ENCODE measurements around the gene NFE2.
A peak's percentile ranks its signal among the peaks of the same experiment; 100 is the strongest.

NFE2 gene

GRCh38 chr12:54280468-54281260, 20.2 kb downstream of the NFE2 start, which contains the start of gene HNRNPA1 (continued):
- TF ChIP-seq REST (tag by site-specific recombination; IDR thresholded peaks at IDR 0.05) = peak; percentile 45
- TF ChIP-seq SP3 (tag by site-specific recombination; IDR thresholded peaks at IDR 0.05) = peak; percentile 78
- peak; percentile 51; the same call in 1 of the 2 replicates for TF ChIP-seq ZNF558 (tag by site-specific recombination; IDR thresholded peaks at IDR 0.05)
- no peak for TF ChIP-seq ZSCAN4 (tag by site-specific recombination; IDR thresholded peaks at IDR 0.05)
- no peak for TF ChIP-seq ZNF184 (tag by site-specific recombination; IDR thresholded peaks at IDR 0.05)
- TF ChIP-seq ZNF777 (tag by site-specific recombination; IDR thresholded peaks at IDR 0.05; ENCODE audit: borderline replicate concordance) = no peak
- TF ChIP-seq ZNF677 (tag by site-specific recombination; IDR thresholded peaks at IDR 0.05) = no peak
- TF ChIP-seq PRDM2 (tag by site-specific recombination; IDR thresholded peaks at IDR 0.05; ENCODE audit: borderline replicate concordance) = no peak
- peak; percentile 83 for TF ChIP-seq ZNF660 (tag by site-specific recombination; IDR thresholded peaks at IDR 0.05)
- peak; percentile 76; the same call in 1 of the 2 replicates for TF ChIP-seq KLF7 (tag by site-specific recombination; IDR thresholded peaks at IDR 0.05; ENCODE audit: borderline replicate concordance)
- TF ChIP-seq ZNF280D (tag by site-specific recombination; IDR thresholded peaks at IDR 0.05) = no peak
- no peak for TF ChIP-seq ZNF433 (tag by site-specific recombination; IDR thresholded peaks at IDR 0.05; ENCODE audit: low read depth)
- no peak for TF ChIP-seq ZNF626 (tag by site-specific recombination; IDR thresholded peaks at IDR 0.05)
- TF ChIP-seq ZNF530 (tag by site-specific recombination; IDR thresholded peaks at IDR 0.05; ENCODE audit: low read depth) = no peak
- TF ChIP-seq SP7 (tag by site-specific recombination; IDR thresholded peaks at IDR 0.05) = peak; percentile 90
- TF ChIP-seq ZBTB20 (tag by site-specific recombination; IDR thresholded peaks at IDR 0.05) = peak; percentile 21; the same call in 1 of the 2 replicates
- TF ChIP-seq ZNF585B (tag by site-specific recombination; IDR thresholded peaks at IDR 0.05) = no peak
- no peak for TF ChIP-seq ZNF138 (tag by site-specific recombination; IDR thresholded peaks at IDR 0.05; ENCODE audit: borderline replicate concordance)
- no peak for TF ChIP-seq ZNF596 (tag by site-specific recombination; IDR thresholded peaks at IDR 0.05)
- TF ChIP-seq ZNF157 (tag by site-specific recombination; IDR thresholded peaks at IDR 0.05) = no peak
- TF ChIP-seq SCRT2 (tag by site-specific recombination; IDR thresholded peaks at IDR 0.05) = no peak
- no peak for TF ChIP-seq MEIS1 (CRISPR knock-in tag; IDR thresholded peaks at IDR 0.05; ENCODE audit: borderline replicate concordance)
- TF ChIP-seq ZNF341 (tag by site-specific recombination; IDR thresholded peaks at IDR 0.05; ENCODE audit: low read depth) = 0 out of 2 replicates have a peak, but pooled peaks have one; percentile 7
- no peak for TF ChIP-seq ZNF248 (tag by site-specific recombination; IDR thresholded peaks at IDR 0.05)
- peak; percentile 62 for TF ChIP-seq PRDM1 (tag by site-specific recombination; IDR thresholded peaks at IDR 0.05)

Measured in HEK293 (cell line).